AG08395 (cell line): ENCODE results near the gene KRTAP27-1.

ENCODE experiments used
- DNase-seq: peaks from one replicate; pipeline ENCODE4 v3.0.0; 2012; ENCODE audit warnings: mixed read lengths, low spot score

Gene KRTAP27-1

DNA sequence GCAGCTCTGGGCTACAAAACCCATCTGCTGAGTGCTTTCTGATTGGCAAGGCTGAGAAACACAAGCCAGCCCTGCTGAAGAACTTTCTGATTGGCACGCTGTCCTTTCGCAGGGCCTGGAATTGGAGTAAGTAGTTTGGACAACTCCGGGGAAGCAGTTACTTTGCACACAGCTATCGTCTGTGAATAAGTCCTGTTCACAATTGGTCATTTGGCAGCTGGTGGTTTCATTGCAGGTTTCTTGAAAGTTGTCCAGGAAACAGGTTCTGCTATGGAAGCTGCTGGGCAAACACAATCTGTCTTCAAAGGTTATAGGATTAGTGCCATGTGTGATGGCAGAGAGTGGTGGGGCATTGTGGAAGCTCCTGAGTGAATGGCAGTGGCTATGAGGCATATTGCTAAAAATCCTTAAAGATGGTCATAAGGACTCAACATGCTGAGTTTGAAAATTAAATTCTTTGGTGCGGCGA, at the start of gene KRTAP27-1:
KRTAP27-1 (minus strand) TSS at position 419 of the 469 bp plus-strand sequence; CDS start at position 393, 26 bp downstream.
- DNase-seq = no peak

DNA sequence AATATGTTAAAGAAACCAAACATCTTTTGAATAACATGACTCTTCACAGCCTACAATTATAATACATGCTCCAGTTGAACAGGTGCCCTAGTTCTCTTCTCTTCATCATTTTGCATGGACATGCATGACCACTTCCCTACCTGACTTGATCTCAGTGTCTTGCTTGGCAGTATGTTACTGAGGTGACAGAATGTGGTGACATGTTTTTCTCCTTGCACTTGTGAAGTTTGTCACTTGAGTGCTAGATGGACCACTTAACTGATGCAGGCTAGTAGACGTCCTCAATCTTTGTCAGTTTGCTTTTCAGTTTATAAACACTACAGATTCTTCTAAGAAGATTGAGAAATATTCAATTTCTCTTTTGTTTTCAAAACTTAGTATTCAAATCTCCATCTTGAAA, 44.7 kb upstream of the KRTAP27-1 start:
- DNase-seq = no peak

GRCh38 chr21:30372139-30372770, 34.8 kb upstream of the KRTAP27-1 start, which contains the start of gene KRTAP13-2:
Gene KRTAP13-2 (minus strand): TSS chr21:30372271. CDS start chr21:30372213, 58 bp downstream.
- DNase-seq = no peak

- no peak for DNase-seq
Measured at GRCh38 chr21:30355906-30356305, 18.4 kb upstream of the KRTAP27-1 start.

DNA sequence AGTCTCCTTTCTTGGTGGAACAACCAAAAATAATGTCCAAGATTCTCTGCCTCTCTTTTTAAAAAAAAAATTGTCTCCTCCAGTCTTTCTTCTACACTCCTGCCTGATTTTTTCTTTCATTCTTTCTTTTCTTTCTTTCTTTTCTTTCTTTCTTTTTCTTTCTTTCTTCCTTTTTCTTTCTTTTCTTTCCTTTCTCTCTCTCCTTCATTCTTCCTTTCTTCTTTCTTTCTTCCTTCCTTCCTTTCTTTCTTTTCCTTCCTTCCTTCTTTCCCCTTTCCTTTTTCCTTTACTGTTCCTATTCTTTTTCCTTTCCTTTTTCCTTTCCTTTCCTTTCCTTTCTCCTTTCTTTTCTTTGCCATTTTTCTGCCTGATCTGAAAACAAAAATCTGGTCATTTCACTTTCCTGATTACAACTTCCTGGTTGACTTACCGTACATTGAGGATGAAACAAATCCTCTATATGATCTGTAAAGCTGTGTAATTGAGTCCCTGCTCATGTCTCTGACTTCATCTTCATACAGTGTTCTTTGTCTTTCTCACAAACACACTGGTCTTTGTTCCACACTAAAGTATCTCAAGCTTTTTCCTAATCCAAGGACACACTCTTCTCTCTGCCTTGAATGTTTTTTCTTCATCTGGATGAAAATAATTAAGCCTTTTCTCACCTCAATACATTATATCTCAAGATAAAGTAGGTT, 17.0 kb upstream of the KRTAP27-1 start:
- no peak for DNase-seq

DNA sequence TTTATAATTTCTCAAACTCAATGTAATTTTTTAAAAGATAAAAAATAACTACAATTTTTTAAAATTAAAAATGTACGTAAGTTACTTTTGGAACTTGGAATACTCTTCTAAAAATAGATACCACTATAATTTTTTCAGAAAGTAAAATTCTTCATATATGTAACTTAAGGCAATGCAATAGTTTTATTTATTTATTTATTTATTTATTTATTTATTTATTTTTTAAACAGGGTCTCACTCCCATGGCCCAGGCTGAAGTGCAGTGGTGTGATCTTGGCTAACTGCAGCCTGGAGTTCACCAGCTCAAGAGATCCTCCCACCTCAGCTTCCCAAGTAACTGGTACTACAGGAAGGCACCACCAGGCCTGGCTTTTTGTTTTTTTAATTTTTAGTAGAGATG, 14.0 kb upstream of the KRTAP27-1 start:
- no peak for DNase-seq

DNA sequence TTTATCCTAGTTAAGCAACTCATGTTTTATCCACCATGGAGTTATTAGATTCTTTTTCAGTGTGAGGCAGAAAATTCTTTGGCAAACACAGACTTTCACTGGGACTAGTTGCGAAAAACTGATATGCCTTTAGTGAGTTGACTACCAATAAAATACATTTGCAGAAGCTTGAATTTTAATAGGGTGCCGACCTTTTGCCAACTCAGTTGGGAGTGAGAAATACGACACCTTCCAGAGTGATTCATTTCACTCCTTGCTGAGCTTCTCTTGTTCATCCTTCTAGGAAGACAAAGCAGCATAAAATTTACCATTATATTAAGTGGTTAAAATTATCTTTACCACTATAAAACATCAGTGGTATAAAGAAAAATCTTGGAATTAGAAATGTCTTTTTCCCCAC, 12.1 kb upstream of the KRTAP27-1 start:
- no peak for DNase-seq

DNA sequence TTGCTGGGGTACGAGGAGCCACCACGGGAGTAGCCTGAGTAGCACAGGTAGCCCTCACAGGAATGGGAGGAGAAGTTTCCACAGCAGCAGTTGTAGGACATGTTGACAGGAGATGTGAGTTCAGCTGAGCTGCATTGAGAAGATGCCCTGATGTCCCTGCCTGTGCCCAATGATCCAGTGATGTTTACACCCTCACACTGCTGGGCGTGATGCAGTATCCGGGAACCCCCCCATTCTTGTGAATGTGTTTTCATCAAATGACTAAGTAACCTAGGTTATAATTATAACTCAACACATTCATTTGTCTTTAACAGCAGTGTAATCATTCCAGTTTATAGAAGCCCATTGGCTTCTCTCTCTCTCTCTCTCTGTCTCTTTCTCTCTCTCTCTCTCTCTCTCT, 11.0 kb upstream of the KRTAP27-1 start, which contains the start of gene KRTAP23-1:
KRTAP23-1 (minus strand) TSS at position 101 of the 400 bp plus-strand sequence; CDS start at position 101, 0 bp downstream.
- no peak for DNase-seq

GRCh38 chr21:30345014-30345413, 7.5 kb upstream of the KRTAP27-1 start:
- DNase-seq = no peak

GRCh38 chr21:30340714-30341573, 3.5 kb upstream of the KRTAP27-1 start:
- DNase-seq = peak; percentile 2

GRCh38 chr21:30338717-30339116, 1.2 kb upstream of the KRTAP27-1 start:
- no peak for DNase-seq

DNA sequence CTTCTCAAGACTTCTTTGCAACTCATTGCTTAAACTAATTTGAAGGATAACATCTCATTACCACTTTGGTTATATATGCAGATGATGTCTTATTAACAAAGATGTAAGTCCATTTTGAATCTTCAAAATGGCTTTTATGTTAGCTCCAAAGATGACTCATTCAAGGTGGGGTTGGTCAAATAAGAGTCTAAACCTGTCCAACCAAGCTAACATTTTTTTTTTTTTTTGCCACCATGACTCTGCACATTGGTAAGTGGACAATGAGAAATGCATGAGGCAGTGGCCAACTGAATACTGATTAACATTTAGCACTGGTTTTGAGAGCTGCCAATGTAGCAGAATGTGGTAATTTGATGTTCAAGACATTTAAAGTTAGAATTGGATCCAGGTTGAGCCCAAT, 278 bp upstream of the KRTAP27-1 start:
- DNase-seq = no peak

DNA sequence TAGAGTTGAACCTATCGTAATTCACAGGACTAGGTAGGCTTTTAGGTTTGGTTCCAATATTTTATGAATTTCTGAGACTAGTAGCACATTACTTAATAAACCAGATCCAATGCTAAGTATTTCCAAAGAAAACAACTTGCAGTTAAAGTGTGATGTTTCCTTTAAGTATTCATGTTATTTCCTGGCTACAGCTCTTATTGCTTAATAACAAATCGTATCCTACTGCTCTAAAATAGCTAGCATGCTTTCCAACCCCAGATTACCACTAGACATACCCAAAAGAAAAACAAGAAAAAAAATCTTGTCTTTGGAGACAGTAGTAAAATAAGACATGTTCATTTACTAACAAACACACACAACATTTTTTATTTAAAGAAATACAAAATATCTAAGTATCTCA, 898 bp downstream of the KRTAP27-1 start:
- DNase-seq = no peak

- no peak for DNase-seq
Measured at GRCh38 chr21:30333736-30334135, 3.8 kb downstream of the KRTAP27-1 start.

GRCh38 chr21:30332681-30333080, 4.8 kb downstream of the KRTAP27-1 start:
- DNase-seq = no peak

DNA sequence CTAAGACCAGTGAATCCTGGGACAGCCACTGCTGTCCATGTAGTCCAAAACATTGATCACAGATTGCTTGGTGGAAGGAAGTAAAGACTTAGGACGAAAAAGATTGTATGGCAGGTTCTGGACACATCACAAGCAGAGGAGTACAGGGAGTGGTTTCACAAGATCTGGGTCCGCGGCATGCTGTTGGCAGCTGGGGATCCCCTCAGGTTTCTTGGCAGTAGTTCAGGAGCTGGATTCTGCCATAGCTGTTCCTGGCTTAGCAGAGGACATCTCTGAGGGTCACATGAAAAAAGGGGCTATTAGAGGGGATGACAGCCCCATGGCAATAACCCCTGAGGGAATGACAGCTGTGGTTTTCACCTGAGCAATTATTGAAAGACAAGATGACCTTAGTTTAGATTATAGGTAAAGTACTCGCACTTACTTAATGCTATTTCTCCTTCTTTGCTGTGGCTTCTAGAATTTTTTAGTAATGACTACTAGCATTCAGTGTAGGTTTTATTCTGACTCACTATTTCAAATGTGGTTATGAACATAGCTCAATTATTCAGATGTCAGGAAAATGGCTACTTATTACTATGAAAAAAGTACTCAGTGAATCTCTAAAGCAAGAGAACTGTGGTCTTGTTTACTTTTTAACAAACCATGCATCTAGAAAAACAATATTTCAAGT, 8.2 kb downstream of the KRTAP27-1 start:
- DNase-seq = no peak

- DNase-seq = no peak
Measured at GRCh38 chr21:30326390-30326789, 11.1 kb downstream of the KRTAP27-1 start.

DNA sequence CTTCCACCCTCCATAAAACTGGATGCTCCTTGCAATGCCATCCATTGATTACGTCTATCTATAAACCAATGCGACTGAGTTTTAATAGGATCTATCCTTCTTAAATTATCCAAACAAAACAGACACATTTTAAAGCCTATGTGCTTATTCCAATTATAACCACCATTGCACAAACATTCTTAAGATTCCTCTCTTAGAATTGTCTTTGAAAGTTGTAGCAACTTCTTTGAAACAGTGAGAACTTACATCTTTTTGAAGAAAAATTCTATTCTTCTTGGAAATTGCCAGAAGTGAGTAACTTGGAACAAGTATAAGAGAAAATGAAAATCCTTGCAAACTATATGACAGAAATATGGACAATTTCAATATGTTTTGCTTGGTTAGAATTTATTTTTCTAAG, 17.3 kb downstream of the KRTAP27-1 start, which contains the start of gene KRTAP26-1:
KRTAP26-1 (minus strand) TSS at position 101 of the 400 bp plus-strand sequence. CDS start 280 bp downstream, outside the sequence.
- no peak for DNase-seq

GRCh38 chr21:30315701-30316100, 21.8 kb downstream of the KRTAP27-1 start:
- no peak for DNase-seq

GRCh38 chr21:30306884-30307283, 30.6 kb downstream of the KRTAP27-1 start:
- DNase-seq = no peak

DNA sequence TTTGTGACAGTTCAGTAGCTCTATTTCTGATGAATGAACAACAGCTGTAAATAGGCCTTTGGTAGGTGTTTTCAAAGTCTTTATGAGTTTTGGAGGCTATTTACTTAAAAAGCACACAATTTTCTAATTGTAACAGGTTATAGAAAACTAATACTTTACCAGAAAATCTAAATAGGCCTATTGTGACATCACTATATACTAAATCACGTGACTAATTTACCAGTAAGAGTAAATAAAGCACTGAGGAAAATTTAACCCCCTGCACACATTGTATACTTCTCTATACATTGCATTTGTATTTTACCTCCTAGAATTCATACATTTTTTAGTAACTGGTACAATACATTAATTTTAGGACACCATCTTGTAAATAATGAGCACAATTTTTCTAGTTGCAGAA, 32.4 kb downstream of the KRTAP27-1 start:
- no peak for DNase-seq

- DNase-seq = no peak
Measured at GRCh38 chr21:30289215-30289614, 48.3 kb downstream of the KRTAP27-1 start, which contains the start of gene KRTAP25-1. Gene KRTAP25-1 (minus strand): TSS chr21:30289514. CDS start chr21:30289490, 24 bp downstream.
